ENCODE results near the gene HOGA1.

Gene HOGA1

GRCh38 chr10:97580421-97581367 is 3.5 kb upstream of the HOGA1 start:
- DNase-seq: no peak

GRCh38 chr10:97582169-97582568 is 2.0 kb upstream of the HOGA1 start:
- no peak for DNase-seq

GRCh38 chr10:97583476-97583875 is 713 bp upstream of the HOGA1 start:
- no peak for DNase-seq

- no peak for DNase-seq
These were observed 729 bp downstream of the HOGA1 start for GRCh38 chr10:97584798-97585438.

- no peak for DNase-seq
These were observed 1.2 kb downstream of the HOGA1 start for GRCh38 chr10:97585439-97585811.

GRCh38 chr10:97587183-97587582 is 3.0 kb downstream of the HOGA1 start:
- no peak for DNase-seq

GRCh38 chr10:97589479-97589878 is 5.3 kb downstream of the HOGA1 start, which contains the start of gene C10orf62:
TSS of gene C10orf62 (plus strand) at chr10:97589721. CDS start at chr10:97589898, 177 bp downstream.
- no peak for DNase-seq

- no peak for DNase-seq
These were observed 6.0 kb downstream of the HOGA1 start for GRCh38 chr10:97590082-97590747.

- no peak for DNase-seq
These were observed 6.7 kb downstream of the HOGA1 start for GRCh38 chr10:97590748-97591495.

- no peak for DNase-seq
These were observed 9.2 kb downstream of the HOGA1 start for GRCh38 chr10:97593421-97593820.

- no peak for DNase-seq
These were observed 12.2 kb downstream of the HOGA1 start for GRCh38 chr10:97596101-97597082.

GRCh38 chr10:97597778-97598177 is 13.6 kb downstream of the HOGA1 start:
- DNase-seq: no peak

GRCh38 chr10:97598407-97599271 is 14.4 kb downstream of the HOGA1 start:
- DNase-seq: no peak

GRCh38 chr10:97599272-97599619 is 15.1 kb downstream of the HOGA1 start:
- DNase-seq: no peak

- DNase-seq: no peak
These were observed 16.4 kb downstream of the HOGA1 start for GRCh38 chr10:97600616-97601015.

GRCh38 chr10:97601268-97602215 is 17.4 kb downstream of the HOGA1 start:
- DNase-seq: no peak

GRCh38 chr10:97607095-97607636 is 23.0 kb downstream of the HOGA1 start:
- DNase-seq: no peak

GRCh38 chr10:97608991-97609561 is 24.9 kb downstream of the HOGA1 start:
- DNase-seq: no peak

GRCh38 chr10:97611473-97611872 is 27.3 kb downstream of the HOGA1 start:
- DNase-seq: no peak
